Tibial nerve (tissue), 4 donors: ENCODE data around the gene FRMD4B. TPM values are rescaled to one million over a fixed set of nuclear protein-coding genes. Genes with fewer than 3 reads are reported as not detected.
"Not testable (repeated sequence)": the region's sequence is repeated elsewhere in the genome, so short reads cannot be mapped to it uniquely, and the experiment has no call there.

Experiments used
- DNase-seq, 2 donors: peaks; one replicate each; pipeline ENCODE4 v3.0.0-alpha.2; 2019; ENCODE audit warnings: low spot score in 2 of 2
- H3K27ac ChIP-seq, 4 donors: fragments of 200-600 bp; sonication (generic) in 3 of 4; one replicate each; pipeline ENCODE4 v1.5.1; 2017 to 2019; ENCODE audit warnings: mild to moderate bottlenecking in 1 of 4
- H3K27me3 ChIP-seq, 2 donors: fragments of 200-600 bp; sonication (generic) in 1 of 2; one replicate each; pipeline versions ENCODE4 v1.5.1 to v1.6.0; 2017 to 2019
- H3K36me3 ChIP-seq, 3 donors: fragments of 200-600 bp; sonication (generic); one replicate each; pipeline ENCODE4 v1.5.1; 2018 to 2019
- H3K4me1 ChIP-seq, 4 donors: fragments of 200-600 bp; sonication (generic) in 3 of 4; one replicate each; pipeline ENCODE4 v1.5.1; 2017 to 2019
- H3K4me3 ChIP-seq, 4 donors: fragments of 200-600 bp; sonication (generic) in 3 of 4; one replicate each; pipeline ENCODE4 v1.5.1; 2017 to 2019; ENCODE audit warnings: mild to moderate bottlenecking in 1 of 4, moderate library complexity in 1 of 4
- H3K9me3 ChIP-seq, 4 donors: fragments of 200-600 bp; sonication (generic) in 3 of 4; one replicate each; pipeline ENCODE4 v1.5.1; 2017 to 2019
- EP300 ChIP-seq, 2 donors: sonication (generic); formaldehyde crosslinking; IDR thresholded peaks; one replicate each; pipeline ENCODE4 v1.6.1; 2017; ENCODE audit warnings: antibody characterized with exemption in 2 of 2, mild to moderate bottlenecking in 1 of 2
- POLR2A ChIP-seq, 2 donors: fragments of 450-650 bp; IDR thresholded peaks; one replicate each; pipeline ENCODE4 v1.6.1; 2017; ENCODE audit warnings: antibody characterized with exemption in 2 of 2, mild to moderate bottlenecking in 2 of 2, moderate library complexity in 2 of 2
- WGBS, 2 donors: methylation state at CpG; one replicate each; pipeline ENCODE4 v1.1.5; 2018; 5-methylcytosine and 5-hydroxymethylcytosine counted together
- total RNA-seq, 4 donors: library from RNA; depleted of rRNA; stranded (reverse); fragments of >200 nt; gene quantifications; one replicate each; pipeline ENCODE4 v1.1.0, GENCODE V29; 2016
- TF ChIP-seq, protein P1 (sequence below), 5 experiments: fragments of 200-600 bp in 3 of 5; fragments of 450-650 bp in 2 of 5; sonication (generic) in 3 of 5; IDR thresholded peaks; one replicate each; pipeline ENCODE4 v1.5.1; 2016 to 2019; ENCODE audit warnings: antibody characterized with exemption in 5 of 5, mild to moderate bottlenecking in 3 of 5, moderate library complexity in 2 of 5

Gene FRMD4B
- total RNA-seq, 4 donors from 2014 or later, result 41.7 to 62.1 (median 56.1) TPM

DNA sequence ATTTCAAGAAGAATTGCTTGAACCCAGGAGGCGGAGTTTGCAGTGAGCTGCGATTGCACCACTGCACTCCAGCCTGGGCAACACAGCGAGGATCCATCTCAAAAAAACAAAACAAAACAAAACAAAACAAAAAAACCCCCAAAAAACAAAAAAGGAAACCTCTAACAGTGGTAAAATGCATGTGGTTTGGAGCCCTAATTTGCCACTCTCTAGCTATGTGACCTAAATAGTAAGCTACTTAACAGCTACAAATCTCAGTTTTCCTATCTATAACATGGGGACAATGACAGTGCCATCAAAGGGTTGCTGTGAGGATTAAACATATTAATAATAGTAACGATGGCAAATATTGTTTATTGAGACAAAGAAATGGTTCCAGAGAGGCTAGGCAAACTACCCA, 144.1 kb downstream of the FRMD4B start:
- Histone ChIP-seq H3K9me3 (no peaks in the 10 kb centered on the region), H3K27ac (no peak overlapping the region), H3K4me3 (no peak overlapping the region), H3K36me3 (peaks cover 0 to 3% (median 0%) of the 10 kb centered on the region in 3 donors), H3K27me3 (no peaks in the 10 kb centered on the region), H3K4me1 (peaks cover 0 to 8% (median 1%) of the 10 kb centered on the region in 4 donors)
- WGBS, 2 donors, result 95 to 97% methylated on average over 4 of the region's 4 CpGs
- DNase-seq, result no peak
- TF ChIP-seq EP300 (IDR thresholded peaks at IDR 0.05), result no peak

DNA sequence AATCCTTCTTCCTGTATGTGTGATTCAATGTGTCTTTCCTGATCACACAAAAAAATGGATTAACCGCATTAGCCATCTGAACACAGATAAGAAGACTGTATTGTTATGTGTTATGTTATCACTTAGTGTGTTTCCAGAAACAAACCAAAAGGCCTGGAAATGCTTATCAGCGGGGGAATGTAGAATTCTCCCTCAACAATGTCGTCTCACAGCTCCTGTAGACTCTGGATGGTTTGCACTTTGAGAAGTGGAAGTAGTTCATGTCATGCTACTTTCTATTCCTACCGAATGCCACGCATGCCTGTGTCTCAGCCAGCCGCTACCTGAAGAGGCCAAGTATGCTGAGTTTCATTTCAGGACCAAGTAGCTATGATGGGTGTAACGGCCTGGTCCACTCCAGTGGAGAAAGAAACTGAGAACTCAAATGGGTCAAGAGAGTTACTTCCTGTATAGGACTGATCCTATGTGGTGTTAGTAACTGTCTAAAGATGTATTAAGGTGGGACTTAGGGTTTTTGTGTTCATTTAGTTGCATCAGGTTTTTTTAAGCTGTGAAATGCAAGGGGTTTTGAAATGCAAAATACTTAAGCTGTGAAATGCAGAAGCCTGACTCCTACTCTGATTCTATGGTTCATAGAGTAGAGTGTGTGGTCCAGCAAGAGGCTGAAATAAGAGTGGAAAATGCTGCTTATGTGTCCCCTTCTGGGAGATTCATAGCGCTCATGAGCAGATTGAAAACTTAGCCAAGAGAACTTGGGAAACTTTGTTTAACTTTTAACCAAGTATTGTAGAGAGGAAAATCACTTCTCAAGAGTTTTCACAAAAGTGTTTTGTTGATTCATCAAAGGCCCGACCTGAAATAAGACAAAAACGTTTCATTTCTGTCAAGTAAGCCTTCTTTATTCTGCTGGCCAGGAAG, 145.0 kb downstream of the FRMD4B start:
- Histone ChIP-seq H3K4me1 (peaks cover 0 to 13% (median 2%) of the 10 kb centered on the region in 4 donors), H3K27me3 (no peaks in the 10 kb centered on the region), H3K4me3 (no peak overlapping the region), H3K36me3 (peaks cover 0 to 3% (median 0%) of the 10 kb centered on the region in 3 donors), H3K27ac (no peak overlapping the region), H3K9me3 (no peaks in the 10 kb centered on the region)
- 69 to 76% methylated on average over 10 of the region's 10 CpGs for WGBS, 2 donors
- TF ChIP-seq, protein P1, sequence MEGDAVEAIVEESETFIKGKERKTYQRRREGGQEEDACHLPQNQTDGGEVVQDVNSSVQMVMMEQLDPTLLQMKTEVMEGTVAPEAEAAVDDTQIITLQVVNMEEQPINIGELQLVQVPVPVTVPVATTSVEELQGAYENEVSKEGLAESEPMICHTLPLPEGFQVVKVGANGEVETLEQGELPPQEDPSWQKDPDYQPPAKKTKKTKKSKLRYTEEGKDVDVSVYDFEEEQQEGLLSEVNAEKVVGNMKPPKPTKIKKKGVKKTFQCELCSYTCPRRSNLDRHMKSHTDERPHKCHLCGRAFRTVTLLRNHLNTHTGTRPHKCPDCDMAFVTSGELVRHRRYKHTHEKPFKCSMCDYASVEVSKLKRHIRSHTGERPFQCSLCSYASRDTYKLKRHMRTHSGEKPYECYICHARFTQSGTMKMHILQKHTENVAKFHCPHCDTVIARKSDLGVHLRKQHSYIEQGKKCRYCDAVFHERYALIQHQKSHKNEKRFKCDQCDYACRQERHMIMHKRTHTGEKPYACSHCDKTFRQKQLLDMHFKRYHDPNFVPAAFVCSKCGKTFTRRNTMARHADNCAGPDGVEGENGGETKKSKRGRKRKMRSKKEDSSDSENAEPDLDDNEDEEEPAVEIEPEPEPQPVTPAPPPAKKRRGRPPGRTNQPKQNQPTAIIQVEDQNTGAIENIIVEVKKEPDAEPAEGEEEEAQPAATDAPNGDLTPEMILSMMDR (IDR thresholded peaks at IDR 0.05), result no peak
- TF ChIP-seq POLR2A (IDR thresholded peaks at IDR 0.05) (no peak), EP300 (IDR thresholded peaks at IDR 0.05) (no peak)
- DNase-seq, result no peak

DNA sequence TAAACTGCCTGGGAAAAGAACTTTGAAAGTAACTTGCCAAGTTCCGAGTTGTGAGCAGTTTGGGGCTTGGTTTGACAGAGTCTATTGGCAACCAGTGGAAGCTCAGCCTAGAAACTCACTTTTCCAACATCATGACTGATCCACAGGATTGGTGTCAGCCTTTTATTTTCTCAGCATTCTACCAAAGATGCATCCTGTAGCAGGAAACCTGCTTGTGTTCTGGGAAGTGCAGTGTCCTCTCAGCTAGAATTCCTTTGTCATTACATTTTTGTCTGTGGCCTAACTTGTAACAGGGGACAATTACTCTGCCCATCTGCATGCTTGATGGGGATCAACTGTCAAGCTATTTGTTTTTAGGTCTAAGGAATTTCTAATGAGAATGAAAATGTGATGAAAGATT, 146.8 kb downstream of the FRMD4B start:
- H3K4me3 ChIP-seq, result no peak overlapping the region
- no peak overlapping the region for H3K27ac ChIP-seq
- DNase-seq, result no peak
- 56 to 71% methylated on average over 1 of the region's 1 CpG for WGBS, 2 donors
- peaks cover 0 to 3% (median 0%) of the 10 kb centered on the region in 3 donors for H3K36me3 ChIP-seq
- no peaks in the 10 kb centered on the region for H3K9me3 ChIP-seq
- TF ChIP-seq, protein P1 (IDR thresholded peaks at IDR 0.05), result no peak
- TF ChIP-seq EP300 (IDR thresholded peaks at IDR 0.05) (no peak), POLR2A (IDR thresholded peaks at IDR 0.05) (no peak)
- H3K27me3 ChIP-seq, result no peaks in the 10 kb centered on the region
- H3K4me1 ChIP-seq, result peaks cover 0 to 13% (median 2%) of the 10 kb centered on the region in 4 donors

DNA sequence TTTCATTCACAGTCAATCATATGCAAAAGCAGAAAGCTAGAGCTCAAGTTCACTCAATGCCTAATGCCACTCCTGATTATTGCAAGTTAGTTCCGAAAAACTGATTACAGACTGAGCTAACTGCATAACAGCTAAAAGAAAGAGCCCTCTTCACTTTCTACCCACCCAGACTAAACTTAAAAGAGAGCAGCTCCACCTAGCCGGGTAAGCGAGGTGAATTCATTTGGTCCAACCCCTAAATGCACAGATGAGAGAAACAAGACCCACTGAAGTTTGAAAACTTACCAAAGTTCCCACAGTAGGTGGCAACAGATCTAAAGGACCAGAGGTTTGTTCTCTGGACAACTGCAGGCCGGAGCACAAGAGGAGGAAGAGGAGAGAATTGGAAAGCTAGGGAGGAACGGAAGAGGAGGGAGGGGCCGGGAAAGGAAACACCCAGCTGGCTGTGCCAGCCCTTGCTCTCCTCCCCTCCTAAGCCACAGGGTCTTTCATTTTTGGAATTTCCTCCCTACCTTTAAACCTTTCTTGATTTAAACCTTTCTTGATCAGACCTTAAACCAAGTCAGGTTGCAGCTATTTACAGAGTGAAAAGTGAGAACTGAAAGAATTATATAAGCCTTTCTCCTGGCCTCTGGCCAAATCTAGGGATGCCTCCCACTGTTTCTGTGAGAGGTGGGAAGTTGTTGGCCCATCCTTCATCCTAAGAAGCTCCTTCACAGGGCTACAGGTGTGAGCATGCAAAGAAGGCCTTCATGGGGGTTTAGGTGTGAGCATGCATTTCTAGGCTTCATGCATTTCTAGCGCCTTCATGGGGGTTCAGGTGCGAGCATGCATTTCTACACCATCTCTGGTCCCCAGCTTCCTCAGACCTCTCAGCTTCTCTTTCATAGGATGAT, 148.8 kb downstream of the FRMD4B start:
- TF ChIP-seq, protein P1 (IDR thresholded peaks at IDR 0.05), result no peak
- TF ChIP-seq POLR2A (IDR thresholded peaks at IDR 0.05) (no peak), EP300 (IDR thresholded peaks at IDR 0.05) (no peak)
- peaks cover 0 to 3% (median 0%) of the 10 kb centered on the region in 3 donors for H3K36me3 ChIP-seq
- H3K27me3 ChIP-seq, result no peaks in the 10 kb centered on the region
- H3K9me3 ChIP-seq, result no peaks in the 10 kb centered on the region
- peak overlapping the region in 1 of 4 donors; percentile 13 for H3K4me3 ChIP-seq
- 49 to 57% methylated on average over 8 of the region's 8 CpGs for WGBS, 2 donors
- no peak for DNase-seq
- H3K4me1 ChIP-seq, result peaks cover 0 to 17% (median 2%) of the 10 kb centered on the region in 4 donors
- peak overlapping the region in 1 of 4 donors; percentile 2 for H3K27ac ChIP-seq

DNA sequence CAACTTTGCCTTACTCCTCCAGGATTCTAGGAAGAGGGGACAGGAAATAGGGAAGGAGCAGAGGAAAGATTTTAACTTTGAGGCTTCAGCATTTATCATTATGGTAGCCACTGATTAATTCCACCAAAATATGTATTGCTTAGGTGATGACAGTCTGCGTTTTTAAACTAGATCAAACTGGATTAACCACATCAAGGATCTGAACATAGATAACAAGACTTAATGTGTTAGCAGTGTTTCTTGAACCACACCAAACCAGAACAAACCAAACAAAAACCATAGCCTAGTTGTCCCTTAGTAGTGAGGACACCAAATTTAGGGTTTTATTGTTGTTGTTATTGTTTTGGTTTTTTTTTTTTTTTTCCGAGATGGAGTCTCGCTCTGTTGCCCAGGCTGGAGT, 150.0 kb downstream of the FRMD4B start:
- TF ChIP-seq EP300 (IDR thresholded peaks at IDR 0.05) (no peak), POLR2A (IDR thresholded peaks at IDR 0.05) (no peak)
- TF ChIP-seq, protein P1 (IDR thresholded peaks at IDR 0.05), result no peak
- no peak for DNase-seq
- Histone ChIP-seq H3K4me1 (peaks cover 0 to 22% (median 2%) of the 10 kb centered on the region in 4 donors), H3K27ac (no peak overlapping the region), H3K36me3 (peaks cover 0 to 3% (median 0%) of the 10 kb centered on the region in 3 donors), H3K9me3 (no peaks in the 10 kb centered on the region), H3K4me3 (no peak overlapping the region), H3K27me3 (no peaks in the 10 kb centered on the region)
- WGBS, 2 donors, result 87% methylated on average over 3 of the region's 3 CpGs

DNA sequence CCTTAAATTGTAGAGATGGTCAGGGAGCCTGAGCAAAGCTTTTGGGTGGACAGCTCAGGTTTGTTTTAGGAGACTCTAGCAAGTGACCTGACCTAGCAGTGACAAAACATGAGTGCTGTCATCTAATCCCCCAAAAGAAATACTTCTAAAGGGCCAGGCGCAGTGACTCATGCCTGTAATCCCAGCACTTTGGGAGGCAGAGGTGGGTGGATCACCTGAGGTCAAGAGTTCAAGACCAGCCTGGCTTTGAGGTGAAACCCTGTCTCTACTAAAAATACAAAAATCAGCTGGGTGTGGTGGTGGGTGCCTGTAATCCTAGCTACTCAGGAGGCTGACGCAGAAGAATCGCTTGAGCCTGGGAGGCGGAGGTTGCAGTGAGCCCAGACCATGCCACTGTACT, 150.7 kb downstream of the FRMD4B start:
- peaks cover 0 to 22% (median 2%) of the 10 kb centered on the region in 4 donors for H3K4me1 ChIP-seq
- H3K36me3 ChIP-seq, H3K4me3 ChIP-seq, H3K27me3 ChIP-seq, H3K27ac ChIP-seq, H3K9me3 ChIP-seq, DNase-seq: not testable (repeated sequence)
- 95 to 98% methylated on average over 4 of the region's 4 CpGs for WGBS, 2 donors
